Hepatocyte (in vitro differentiated cells): ENCODE data around the gene ANGPTL4. TPM values are rescaled to one million over a fixed set of nuclear protein-coding genes. Genes with fewer than 3 reads are reported as not detected.

Source experiments
- DNase-seq: peaks from one replicate; pipeline ENCODE4 v3.0.0-alpha.2; 2016; ENCODE audit warnings: low spot score
- H2AFZ ChIP-seq: fragments of 200-600 bp; sonication (generic); 2 replicates; pipeline ENCODE4 v1.6.0; 2016; ENCODE audit warnings: antibody characterized with exemption, mild to moderate bottlenecking
- H3K27ac ChIP-seq: fragments of 200-600 bp; sonication (generic); 2 replicates; pipeline ENCODE4 v1.5.1; 2016; ENCODE audit warnings: mild to moderate bottlenecking
- H3K27me3 ChIP-seq: fragments of 200-600 bp; sonication (generic); 2 replicates; pipeline ENCODE4 v1.6.1; 2016
- H3K36me3 ChIP-seq: fragments of 200-600 bp; sonication (generic); replicated peaks from 2 replicates; pipeline ENCODE4 v1.5.1; 2016; ENCODE audit warnings: low read depth; ENCODE audit not compliant: insufficient read depth
- H3K4me1 ChIP-seq: fragments of 200-600 bp; sonication (generic); 2 replicates; pipeline ENCODE4 v1.5.1; 2016; ENCODE audit warnings: mild to moderate bottlenecking, moderate library complexity; ENCODE audit not compliant: insufficient read depth
- H3K4me2 ChIP-seq: fragments of 200-600 bp; sonication (generic); 2 replicates; pipeline ENCODE4 v1.6.0; 2016
- H3K4me3 ChIP-seq: fragments of 200-600 bp; sonication (generic); 2 replicates; pipeline ENCODE4 v1.5.1; 2016; ENCODE audit warnings: mild to moderate bottlenecking
- H3K79me2 ChIP-seq: fragments of 200-600 bp; sonication (generic); 2 replicates; pipeline ENCODE4 v1.6.0; 2017; ENCODE audit warnings: mild to moderate bottlenecking
- H3K9me2 ChIP-seq: fragments of 200-600 bp; sonication (generic); replicated peaks from 2 replicates; pipeline ENCODE4 v1.6.0; 2017; ENCODE audit warnings: mild to moderate bottlenecking; ENCODE audit not compliant: insufficient read depth
- H3K9me3 ChIP-seq: fragments of 200-600 bp; sonication (generic); 2 replicates; pipeline ENCODE4 v1.5.1; 2016; ENCODE audit warnings: low read depth, mild to moderate bottlenecking
- H4K20me1 ChIP-seq: fragments of 200-600 bp; sonication (generic); 2 replicates; pipeline ENCODE4 v1.6.0; 2016; ENCODE audit warnings: mild to moderate bottlenecking; ENCODE audit not compliant: insufficient read depth, poor library complexity, severe bottlenecking
- CTCF ChIP-seq: fragments of 200-600 bp; sonication (generic); IDR thresholded peaks from 2 replicates; pipeline ENCODE4 v1.5.1; 2016; ENCODE audit warnings: antibody characterized with exemption, mild to moderate bottlenecking; ENCODE audit not compliant: poor library complexity
- EZH2 ChIP-seq: fragments of 200-600 bp; sonication (generic); IDR thresholded peaks from 2 replicates; pipeline ENCODE4 v1.6.1; 2016; ENCODE audit warnings: antibody characterized with exemption, mild to moderate bottlenecking, borderline replicate concordance
- EZH2phosphoT487 ChIP-seq: fragments of 200-600 bp; sonication (generic); IDR thresholded peaks from one replicate; pipeline ENCODE4 v1.6.1; 2018; ENCODE audit warnings: antibody characterized with exemption, mild to moderate bottlenecking, low read depth, moderate library complexity; ENCODE audit not compliant: unreplicated experiment, severe bottlenecking
- WGBS: methylation state at CpG from one replicate; pipeline ENCODE4 v1.1.6; 2016; ENCODE audit warnings: low lambda C conversion rate; ENCODE audit errors: missing lambda C conversion rate; 5-methylcytosine and 5-hydroxymethylcytosine counted together
- polyA plus RNA-seq: library from polyadenylated mRNA; unstranded; fragments of >200 nt; fragmentation: Nextera tagmentation; extraction: Ambion mirVana; gene quantifications from 2 replicates; pipeline ENCODE4 v1.2.1, GENCODE V29; 2016
- total RNA-seq: library from RNA; depleted of rRNA; stranded (reverse); fragments of >200 nt; gene quantifications from 2 replicates; pipeline ENCODE4 v1.2.3, GENCODE V29; 2014

Gene ANGPTL4
- total and polyA plus RNA-seq, 2 experiments from 2014 or later = 14.7 to 23.4 TPM

GRCh38 chr19:8321986-8322637 is 41.8 kb upstream of the ANGPTL4 start:
- Histone ChIP-seq H3K4me1 (peaks cover 15% of the 10 kb centered on the region), H4K20me1 (peaks cover 19% of the 10 kb centered on the region), H3K27me3 (no peaks in the 10 kb centered on the region), H3K36me3 (no peaks in the 10 kb centered on the region), H3K4me2 (peak overlapping the region; percentile 87), H3K9me3 (no peaks in the 10 kb centered on the region), H3K79me2 (peaks cover 47% of the 10 kb centered on the region), H3K4me3 (peak overlapping the region; percentile 92), H3K27ac (peak overlapping the region; percentile 70), H3K9me2 (no peaks in the 10 kb centered on the region), H2AFZ (no peak overlapping the region)
- 23% methylated on average over 30 of the region's 30 CpGs for WGBS
- no peak for DNase-seq
- no peak for TF ChIP-seq CTCF
- no peak for TF ChIP-seq EZH2phosphoT487
- TF ChIP-seq EZH2 = no peak

GRCh38 chr19:8322638-8322997 is 41.3 kb upstream of the ANGPTL4 start:
- Histone ChIP-seq H3K36me3 (no peaks in the 10 kb centered on the region), H3K9me2 (no peaks in the 10 kb centered on the region), H3K4me2 (peak overlapping the region; percentile 87), H2AFZ (no peak overlapping the region), H3K27me3 (no peaks in the 10 kb centered on the region), H3K9me3 (no peaks in the 10 kb centered on the region), H3K79me2 (peaks cover 47% of the 10 kb centered on the region), H3K27ac (no peak overlapping the region), H4K20me1 (peaks cover 19% of the 10 kb centered on the region), H3K4me3 (peak overlapping the region; percentile 92), H3K4me1 (peaks cover 15% of the 10 kb centered on the region)
- no peak for DNase-seq
- no peak for TF ChIP-seq CTCF
- TF ChIP-seq EZH2phosphoT487 = no peak
- no peak for TF ChIP-seq EZH2
- WGBS = 82% methylated on average over 7 of the region's 7 CpGs

- H3K9me3 ChIP-seq = no peaks in the 10 kb centered on the region
- H3K4me3 ChIP-seq = no peak overlapping the region
- H2AFZ ChIP-seq = no peak overlapping the region
- peaks cover 46% of the 10 kb centered on the region for H3K79me2 ChIP-seq
- peaks cover 19% of the 10 kb centered on the region for H4K20me1 ChIP-seq
- H3K36me3 ChIP-seq = no peaks in the 10 kb centered on the region
- H3K4me2 ChIP-seq = no peak overlapping the region
- peaks cover 15% of the 10 kb centered on the region for H3K4me1 ChIP-seq
- H3K9me2 ChIP-seq = no peaks in the 10 kb centered on the region
- TF ChIP-seq EZH2 = no peak
- no peak for TF ChIP-seq EZH2phosphoT487
- TF ChIP-seq CTCF = no peak
- 89% methylated on average over 1 of the region's 1 CpG for WGBS
- DNase-seq = no peak
- H3K27me3 ChIP-seq = no peaks in the 10 kb centered on the region
- H3K27ac ChIP-seq = no peak overlapping the region
Observed at GRCh38 chr19:8323781-8324185, 40.2 kb upstream of the ANGPTL4 start.
